Adrenal gland (tissue), 12 donors: ENCODE results near the gene KLHL29. TPM values are rescaled to one million over a fixed set of nuclear protein-coding genes. Genes with fewer than 3 reads are reported as not detected.

Source experiments
- DNase-seq, 7 donors: peaks; one replicate each; pipeline ENCODE4 v3.0.0-alpha.2; 2019 to 2020
- H3K27ac ChIP-seq, 5 donors: fragments of 200-600 bp; sonication (generic) in 4 of 5; 1 replicate in 3 of 5; 2 replicates in 2 of 5; pipeline versions ENCODE4 v1.5.1 to v1.8.0; 2016 to 2020; ENCODE audit warnings: mild to moderate bottlenecking in 1 of 5
- H3K27me3 ChIP-seq: fragments of 200-600 bp; 2 replicates; pipeline ENCODE4 v1.8.0; 2021
- H3K36me3 ChIP-seq, 2 donors: fragments of 200-600 bp; replicated peaks in 1 of 2; 1 replicate in 1 of 2; 2 replicates in 1 of 2; pipeline versions ENCODE4 v1.5.1 to v1.8.0; 2018 to 2022
- H3K4me1 ChIP-seq, 2 donors: fragments of 200-600 bp; replicated peaks in 1 of 2; 1 replicate in 1 of 2; 2 replicates in 1 of 2; pipeline versions ENCODE4 v1.5.1 to v1.8.0; 2018 to 2021
- H3K4me3 ChIP-seq, 4 donors: fragments of 200-600 bp; sonication (generic) in 3 of 4; one replicate each; pipeline ENCODE4 v1.5.1; 2016 to 2018
- H3K9me3 ChIP-seq, 3 donors: fragments of 200-600 bp; sonication (generic) in 1 of 3; replicated peaks in 1 of 3; 1 replicate in 2 of 3; 2 replicates in 1 of 3; pipeline versions ENCODE4 v1.5.1 to v1.8.0; 2016 to 2021
- CTCF ChIP-seq, 6 experiments: fragments of 450-650 bp in 4 of 6; fragments of 200-600 bp in 2 of 6; sonication (generic) in 1 of 6; IDR thresholded peaks; 1 replicate in 5 of 6; 2 replicates in 1 of 6; pipeline versions ENCODE4 v1.5.1 to v1.8.0; 2016 to 2021; ENCODE audit warnings: antibody characterized with exemption in 6 of 6, mild to moderate bottlenecking in 2 of 6, moderate library complexity in 1 of 6
- POLR2A ChIP-seq, 2 donors: fragments of 450-650 bp; IDR thresholded peaks; one replicate each; pipeline ENCODE4 v1.6.1; 2017; ENCODE audit warnings: antibody characterized with exemption in 2 of 2, mild to moderate bottlenecking in 2 of 2, moderate library complexity in 1 of 2
- WGBS, 4 donors: extraction: QIAGEN DNeasy Blood & Tissue Kit in 2 of 4; methylation state at CpG; one replicate each; pipeline versions ENCODE4 v1.1.5 to v1.1.7; 2013 to 2017; 5-methylcytosine and 5-hydroxymethylcytosine counted together
- intact Hi-C, 2 donors: fragments of 100-400 bp; cut with DNase I; formaldehyde crosslinking; loops; one replicate each; pipeline versions ENCODE4 v1.14.1 to v1.15.0; 2022 to 2023
- polyA plus RNA-seq, 3 donors: library from polyadenylated mRNA; stranded (reverse); fragments of 200-250 nt in 2 of 3; fragments of 350-450 nt in 1 of 3; fragmentation: Illumina TruSeq in 1 of 3; extraction: RNeasy Lipid Tissue Mini Kit (QIAGEN cat#74804) in 1 of 3; gene quantifications; one replicate each; pipeline ENCODE4 v1.2.3, GENCODE V29; 2013 to 2014
- total RNA-seq, 9 donors: library from RNA; depleted of rRNA in 4 of 9; stranded (reverse); fragments of >200 nt in 4 of 9; fragments of 120-200 nt in 1 of 9; fragmentation: NEBNext Ultra II Directional in 1 of 9; extraction: Animal tissue kit (Norgen Biotek cat#: 25700) in 1 of 9; gene quantifications; one replicate each; pipeline versions ENCODE4 v1.1.0 to v1.2.4, GENCODE V29; 2013 to 2023
- donor health status: healthy with polysubstance abuse.
- donor health status: Bipolar disorder and iron deficiency.
- donor health status: DM: yes; HTN: yes; CAD: no.
- donor health status: DM: no; HTN: no; CAD: no.
- donor health status: DM: no; HTN: no; CAD: no.
- donor health status: DM: yes; HTN: yes; CAD: no.

Gene KLHL29
- total and polyA plus RNA-seq, 12 donors: 1.9 to 24.5 (median 15.7) TPM

GRCh38 chr2:23496456-23496855, 111.5 kb downstream of the KLHL29 start:
- no peaks in the 10 kb centered on the region for H3K36me3 ChIP-seq
- TF ChIP-seq POLR2A (IDR thresholded peaks at IDR 0.05) (no peak), CTCF (IDR thresholded peaks at IDR 0.05) (no peak)
- WGBS, 4 donors: 80 to 93% (median 88%) methylated on average over 5 of the region's 5 CpGs
- H3K27ac ChIP-seq: no peak overlapping the region
- DNase-seq: no peak
- H3K4me1 ChIP-seq: peaks cover 18 to 52% of the 10 kb centered on the region in 2 donors
- H3K27me3 ChIP-seq: no peaks in the 10 kb centered on the region
- intact Hi-C loops: no loop called here
- no peaks in the 10 kb centered on the region for H3K9me3 ChIP-seq
- H3K4me3 ChIP-seq: no peak overlapping the region

GRCh38 chr2:23497063-23497462, 112.1 kb downstream of the KLHL29 start:
- Histone ChIP-seq H3K4me1 (peaks cover 18 to 55% of the 10 kb centered on the region in 2 donors), H3K4me3 (no peak overlapping the region), H3K27ac (peak overlapping the region in 1 of 5 donors; percentile 68), H3K36me3 (no peaks in the 10 kb centered on the region), H3K27me3 (no peaks in the 10 kb centered on the region), H3K9me3 (no peaks in the 10 kb centered on the region)
- no peak for TF ChIP-seq POLR2A (IDR thresholded peaks at IDR 0.05)
- no peak for TF ChIP-seq CTCF (IDR thresholded peaks at IDR 0.05)
- DNase-seq: peak in 1 of 7 donors; percentile 27
- intact Hi-C loops: no loop called here
- 58 to 75% (median 66%) methylated on average over 7 of the region's 7 CpGs for WGBS, 4 donors

- intact Hi-C loops: no loop called here
- H3K27me3 ChIP-seq: no peaks in the 10 kb centered on the region
- WGBS, 4 donors: 35 to 51% (median 43%) methylated on average over 6 of the region's 6 CpGs
- TF ChIP-seq POLR2A (IDR thresholded peaks at IDR 0.05): no peak
- TF ChIP-seq CTCF (IDR thresholded peaks at IDR 0.05): no peak
- H3K36me3 ChIP-seq: no peaks in the 10 kb centered on the region
- no peak overlapping the region for H3K4me3 ChIP-seq
- H3K4me1 ChIP-seq: peaks cover 18 to 56% of the 10 kb centered on the region in 2 donors
- no peaks in the 10 kb centered on the region for H3K9me3 ChIP-seq
- peak overlapping the region in 2 of 5 donors; percentile 21 to 68 for H3K27ac ChIP-seq
- DNase-seq: no peak
These were observed 112.6 kb downstream of the KLHL29 start for GRCh38 chr2:23497536-23497935.

- intact Hi-C loops: no loop called here
- no peak for DNase-seq
- WGBS, 4 donors: 64 to 80% (median 73%) methylated on average over 7 of the region's 7 CpGs
These were observed 114.0 kb downstream of the KLHL29 start for GRCh38 chr2:23498943-23499342.

More at GRCh38 chr2:23498943-23499342, 114.0 kb downstream of the KLHL29 start:
- Histone ChIP-seq H3K27me3 (no peaks in the 10 kb centered on the region), H3K9me3 (no peaks in the 10 kb centered on the region), H3K27ac (peak overlapping the region in 3 of 5 donors; percentile 11 to 68 (median 68)), H3K4me3 (no peak overlapping the region), H3K36me3 (no peaks in the 10 kb centered on the region), H3K4me1 (peaks cover 28 to 61% of the 10 kb centered on the region in 2 donors)
- no peak for TF ChIP-seq CTCF (IDR thresholded peaks at IDR 0.05)
